ACC112 (cell line): ENCODE measurements around the gene METTL6.
"Not testable (repeated sequence)": the region's sequence is repeated elsewhere in the genome, so short reads cannot be mapped to it uniquely, and the experiment has no call there.

Source experiments
- H2AFZ ChIP-seq: fragments of 200-600 bp; sonication (generic); one replicate; pipeline ENCODE4 v1.6.0; 2017; ENCODE audit warnings: antibody characterized with exemption, low read length; ENCODE audit not compliant: unreplicated experiment
- H3K27ac ChIP-seq: fragments of 200-600 bp; sonication (generic); 2 replicates; pipeline ENCODE4 v1.5.1; 2014; ENCODE audit warnings: low read depth, mild to moderate bottlenecking, antibody characterized with exemption, low read length, moderate library complexity
- H3K27me3 ChIP-seq: fragments of 200-600 bp; sonication (generic); 2 replicates; pipeline ENCODE4 v1.6.1; 2014; ENCODE audit warnings: mild to moderate bottlenecking, antibody characterized with exemption, low read length, moderate library complexity, mixed read lengths; ENCODE audit not compliant: insufficient read depth
- H3K36me3 ChIP-seq: fragments of 200-600 bp; sonication (generic); 2 replicates; pipeline ENCODE4 v1.6.1; 2016; ENCODE audit warnings: mild to moderate bottlenecking, antibody characterized with exemption, low read length, moderate library complexity, mixed read lengths; ENCODE audit not compliant: insufficient read depth
- H3K4me1 ChIP-seq: fragments of 200-600 bp; sonication (generic); one replicate; pipeline ENCODE4 v1.6.1; 2016; ENCODE audit warnings: low read length, mixed read lengths; ENCODE audit not compliant: insufficient read depth, unreplicated experiment, control insufficient read depth
- H3K4me3 ChIP-seq: fragments of 200-600 bp; sonication (generic); 2 replicates; pipeline ENCODE4 v1.5.1; 2014; ENCODE audit warnings: mild to moderate bottlenecking, low read depth, low read length
- H3K79me2 ChIP-seq: fragments of 200-600 bp; sonication (generic); one replicate; pipeline ENCODE4 v1.6.0; 2016; ENCODE audit warnings: low read length; ENCODE audit not compliant: control insufficient read depth, unreplicated experiment, insufficient read depth

The METTL6 gene

GRCh38 chr3:15386654-15386955 lies 40.7 kb downstream of the METTL6 start:
- H3K4me3 ChIP-seq, H3K36me3 ChIP-seq, H3K27me3 ChIP-seq, H2AFZ ChIP-seq, H3K79me2 ChIP-seq, H3K27ac ChIP-seq: not testable (repeated sequence)
- peaks cover 13% of the 10 kb centered on the region for H3K4me1 ChIP-seq

- Histone ChIP-seq H3K27ac (no peak overlapping the region), H3K79me2 (no peaks in the 10 kb centered on the region), H3K36me3 (no peaks in the 10 kb centered on the region), H3K4me1 (peaks cover 13% of the 10 kb centered on the region), H3K4me3 (no peak overlapping the region), H3K27me3 (no peaks in the 10 kb centered on the region), H2AFZ (no peak overlapping the region)
Measured at GRCh38 chr3:15385901-15386653, 41.3 kb downstream of the METTL6 start.

- not testable (repeated sequence) for H3K36me3 ChIP-seq, H3K79me2 ChIP-seq, H3K27me3 ChIP-seq, H2AFZ ChIP-seq, H3K4me3 ChIP-seq, H3K27ac ChIP-seq
- H3K4me1 ChIP-seq: peaks cover 13% of the 10 kb centered on the region
Measured at GRCh38 chr3:15385238-15385695, 42.1 kb downstream of the METTL6 start.

- Histone ChIP-seq H3K27me3 (no peaks in the 10 kb centered on the region), H3K4me3 (no peak overlapping the region), H3K79me2 (no peaks in the 10 kb centered on the region), H3K36me3 (no peaks in the 10 kb centered on the region), H3K4me1 (peaks cover 13% of the 10 kb centered on the region), H3K27ac (no peak overlapping the region), H2AFZ (no peak overlapping the region)
Measured at GRCh38 chr3:15384510-15385237, 42.7 kb downstream of the METTL6 start.

- Histone ChIP-seq H2AFZ (no peak overlapping the region), H3K4me3 (no peak overlapping the region), H3K79me2 (no peaks in the 10 kb centered on the region), H3K4me1 (peaks cover 14% of the 10 kb centered on the region), H3K27ac (no peak overlapping the region), H3K27me3 (no peaks in the 10 kb centered on the region), H3K36me3 (no peaks in the 10 kb centered on the region)
Measured at GRCh38 chr3:15382405-15382923, 44.9 kb downstream of the METTL6 start.

GRCh38 chr3:15380980-15381890 lies 46.1 kb downstream of the METTL6 start:
- Histone ChIP-seq H3K27ac (no peak overlapping the region), H3K27me3 (no peaks in the 10 kb centered on the region), H2AFZ (no peak overlapping the region), H3K4me3 (no peak overlapping the region), H3K79me2 (no peaks in the 10 kb centered on the region), H3K4me1 (peaks cover 11% of the 10 kb centered on the region), H3K36me3 (no peaks in the 10 kb centered on the region)

- peak overlapping the region; percentile 91 for H2AFZ ChIP-seq
- H3K36me3 ChIP-seq: no peaks in the 10 kb centered on the region
- peaks cover 3% of the 10 kb centered on the region for H3K4me1 ChIP-seq
- peak overlapping the region; percentile 68 for H3K27ac ChIP-seq
- H3K79me2 ChIP-seq: no peaks in the 10 kb centered on the region
- H3K4me3 ChIP-seq: no peak overlapping the region
- H3K27me3 ChIP-seq: no peaks in the 10 kb centered on the region
Measured at GRCh38 chr3:15377961-15378791, 49.2 kb downstream of the METTL6 start.

GRCh38 chr3:15375461-15376000 lies 51.8 kb downstream of the METTL6 start:
- Histone ChIP-seq H3K27ac (no peak overlapping the region), H3K4me3 (no peak overlapping the region), H3K4me1 (peaks cover 3% of the 10 kb centered on the region), H3K36me3 (no peaks in the 10 kb centered on the region), H3K79me2 (no peaks in the 10 kb centered on the region), H2AFZ (no peak overlapping the region), H3K27me3 (no peaks in the 10 kb centered on the region)

- Histone ChIP-seq H3K4me1 (peaks cover 1% of the 10 kb centered on the region), H3K36me3 (no peaks in the 10 kb centered on the region), H3K27me3 (no peaks in the 10 kb centered on the region), H3K4me3 (no peak overlapping the region), H3K27ac (no peak overlapping the region), H3K79me2 (no peaks in the 10 kb centered on the region), H2AFZ (no peak overlapping the region)
Measured at GRCh38 chr3:15372918-15373317, 54.4 kb downstream of the METTL6 start.
